K562 (cell line): ENCODE data around the gene CYP26A1. TPM values are rescaled to one million over a fixed set of nuclear protein-coding genes. Genes with fewer than 3 reads are reported as not detected.

Experiments
- ARID1B ChIP-seq: fragments of 450-650 bp; IDR thresholded peaks from 2 replicates; pipeline ENCODE4 v1.6.1; 2016; ENCODE audit warnings: antibody characterized with exemption, mild to moderate bottlenecking, inconsistent platforms
- CREM ChIP-seq: IDR thresholded peaks from 2 replicates; pipeline ENCODE4 v1.6.1; 2014; ENCODE audit warnings: antibody characterized with exemption, low read depth
- ETV6 ChIP-seq, 3 experiments: fragments of 150-350 bp in 1 of 3; sonication (generic) in 1 of 3; formaldehyde crosslinking in 1 of 3; IDR thresholded peaks; 2 replicates each; pipeline versions ENCODE4 v1.6.1 to v1.8.0; 2014 to 2022; ENCODE audit warnings: borderline replicate concordance in 2 of 3, low read depth in 2 of 3, antibody characterized with exemption in 1 of 3, low read length in 1 of 3, mild to moderate bottlenecking in 1 of 3, missing genetic modification reagents in 1 of 3
- FOXJ2 ChIP-seq: fragments of 200-800 bp; sonication (Bioruptor generic); IDR thresholded peaks from 2 replicates; pipeline ENCODE4 v1.6.1; 2016; ENCODE audit warnings: missing genetic modification characterization, missing compliant biosample characterization
- FUS ChIP-seq: fragments of 200-400 bp; formaldehyde crosslinking; optimal IDR thresholded peaks from 2 replicates; pipeline ENCODE3; 2017; ENCODE audit warnings: low read depth, low read length
- GTF2E2 ChIP-seq: fragments of 200-800 bp; sonication (Bioruptor generic); IDR thresholded peaks from 2 replicates; pipeline ENCODE4 v1.6.1; 2016; ENCODE audit warnings: missing genetic modification characterization, missing compliant biosample characterization
- HMGN3 ChIP-seq: IDR thresholded peaks from 2 replicates; pipeline ENCODE4 v1.6.1; 2011; ENCODE audit warnings: borderline replicate concordance, low read depth, mild to moderate bottlenecking, mixed read lengths, low read length; ENCODE audit not compliant: insufficient read length; ENCODE audit errors: extremely low read depth
- MAZ ChIP-seq, 2 experiments: fragments of 450-650 bp in 1 of 2; sonication (generic) in 1 of 2; formaldehyde crosslinking; IDR thresholded peaks in 1 of 2; conservative IDR thresholded peaks in 1 of 2; 2 replicates each; pipeline versions ENCODE4 v1.4.0 to v1.5.0; 2020; ENCODE audit warnings: mild to moderate bottlenecking in 1 of 2, missing genetic modification reagents in 1 of 2
- MEIS2 ChIP-seq: fragments of 450-650 bp; IDR thresholded peaks from 2 replicates; pipeline ENCODE4 v1.6.1; 2014; ENCODE audit warnings: mild to moderate bottlenecking; ENCODE audit not compliant: partially characterized antibody
- NCOA4 ChIP-seq: fragments of 450-650 bp; IDR thresholded peaks from 2 replicates; pipeline ENCODE4 v1.6.1; 2018; ENCODE audit warnings: mild to moderate bottlenecking; ENCODE audit not compliant: partially characterized antibody
- POLR2H ChIP-seq: IDR thresholded peaks from 2 replicates; pipeline ENCODE4 v1.6.1; 2016; ENCODE audit warnings: missing genetic modification characterization, low read depth, mild to moderate bottlenecking, control low read depth, missing compliant biosample characterization, moderate library complexity
- XRCC3 ChIP-seq: fragments of 450-650 bp; IDR thresholded peaks from 2 replicates; pipeline ENCODE4 v1.6.1; 2017; ENCODE audit warnings: mild to moderate bottlenecking, moderate library complexity
- ZKSCAN8 ChIP-seq: fragments of 200-800 bp; sonication (Bioruptor generic); IDR thresholded peaks from 2 replicates; pipeline ENCODE4 v1.6.1; 2016; ENCODE audit warnings: missing genetic modification characterization, missing compliant biosample characterization
- ZNF347 ChIP-seq: fragments of 450-650 bp; formaldehyde crosslinking; IDR thresholded peaks from 2 replicates; pipeline ENCODE4 v1.4.0; 2020; ENCODE audit warnings: low read depth, mild to moderate bottlenecking, moderate library complexity
- ZZZ3 ChIP-seq: fragments of 450-650 bp; IDR thresholded peaks from 2 replicates; pipeline ENCODE4 v1.6.1; 2016; ENCODE audit warnings: antibody characterized with exemption, mild to moderate bottlenecking, moderate library complexity
- polyA plus RNA-seq, 8 experiments: library from polyadenylated mRNA; depleted of rRNA in 4 of 8; stranded (reverse) in 5 of 8; unstranded in 3 of 8; fragments of >200 nt; fragmentation: Nextera tagmentation in 2 of 8; fragmentation: Illumina TruSeq in 1 of 8; extraction: Ambion mirVana in 2 of 8; extraction: Trizol in 1 of 8; gene quantifications; 2 replicates each; pipeline versions ENCODE4 v1.2.1 to v1.2.3, GENCODE V29; 2011 to 2014; ENCODE audit warnings: inconsistent platforms in 1 of 8, missing spikeins in 1 of 8
- total RNA-seq, 7 experiments: library from RNA; depleted of rRNA in 6 of 7; stranded (reverse); fragments of >200 nt in 6 of 7; fragmentation: Illumina TruSeq in 2 of 7; extraction: Trizol in 2 of 7; gene quantifications; 2 replicates each; pipeline versions ENCODE4 v1.2.1 to v1.2.3, GENCODE V29; 2011 to 2021; ENCODE audit warnings: low replicate concordance in 1 of 7
- TF ChIP-seq, protein P1 (sequence below): fragments of 450-650 bp; IDR thresholded peaks from 2 replicates; pipeline ENCODE4 v1.6.1; 2014; ENCODE audit warnings: low read depth, mild to moderate bottlenecking, moderate library complexity, borderline replicate concordance
- TF ChIP-seq, protein P2 (sequence below): fragments of 250-450 bp; sonication (Bioruptor Pico); IDR thresholded peaks from 2 replicates; pipeline ENCODE4 v1.9.0; 2021; ENCODE audit warnings: mild to moderate bottlenecking, inconsistent platforms
- TF ChIP-seq, protein P3 (sequence below), 2 experiments: fragments of 150-350 bp in 1 of 2; IDR thresholded peaks; 2 replicates each; pipeline ENCODE4 v1.6.1; 2012 to 2016; ENCODE audit warnings: low read depth in 2 of 2, low read length in 2 of 2, mild to moderate bottlenecking in 1 of 2, moderate library complexity in 1 of 2
- TF ChIP-seq, protein P4 (sequence below): IDR thresholded peaks from 2 replicates; pipeline ENCODE4 v1.6.1; 2012; ENCODE audit warnings: low read depth, low read length, improper control_type of control experiment, borderline replicate concordance

CYP26A1 gene
- total and polyA plus RNA-seq, 9 of the 15 experiments (the other 6 are each of a cell fraction or from before 2014, with no cell fraction given), result 0.11 to 5.1 (median 1.6) TPM

DNA sequence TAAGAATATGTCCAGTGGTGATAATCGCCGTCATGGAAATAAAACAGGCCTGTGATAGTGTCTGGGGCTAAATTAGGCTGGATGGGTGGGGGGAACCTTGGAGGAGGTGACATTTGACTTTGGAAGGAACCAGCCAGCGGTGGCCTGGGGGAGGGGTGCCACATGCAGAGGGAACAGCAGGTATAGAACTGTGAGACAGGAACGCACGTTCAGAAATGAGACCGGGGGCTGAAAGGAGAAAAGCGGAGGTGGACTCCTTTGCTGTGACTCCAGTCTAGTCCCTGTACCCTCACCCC lies 2.6 kb upstream of the CYP26A1 start (continued):
- TF ChIP-seq, protein P1, sequence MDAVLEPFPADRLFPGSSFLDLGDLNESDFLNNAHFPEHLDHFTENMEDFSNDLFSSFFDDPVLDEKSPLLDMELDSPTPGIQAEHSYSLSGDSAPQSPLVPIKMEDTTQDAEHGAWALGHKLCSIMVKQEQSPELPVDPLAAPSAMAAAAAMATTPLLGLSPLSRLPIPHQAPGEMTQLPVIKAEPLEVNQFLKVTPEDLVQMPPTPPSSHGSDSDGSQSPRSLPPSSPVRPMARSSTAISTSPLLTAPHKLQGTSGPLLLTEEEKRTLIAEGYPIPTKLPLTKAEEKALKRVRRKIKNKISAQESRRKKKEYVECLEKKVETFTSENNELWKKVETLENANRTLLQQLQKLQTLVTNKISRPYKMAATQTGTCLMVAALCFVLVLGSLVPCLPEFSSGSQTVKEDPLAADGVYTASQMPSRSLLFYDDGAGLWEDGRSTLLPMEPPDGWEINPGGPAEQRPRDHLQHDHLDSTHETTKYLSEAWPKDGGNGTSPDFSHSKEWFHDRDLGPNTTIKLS, result peak; percentile 60; the same call in 1 of the 2 replicates
- TF ChIP-seq MEIS2 (no peak), GTF2E2 (tag) (no peak), ZKSCAN8 (no peak), MAZ (CRISPR knock-in tag; conservative IDR thresholded peaks at IDR 0.05 in 1 of 2, IDR thresholded peaks at IDR 0.05 in 1 of 2) (0 out of 4 replicates have a peak, but pooled peaks of 1 of the 2 experiments have one; percentile 21), ARID1B (peak; percentile 28), ZZZ3 (no peak), ETV6 (IDR thresholded peaks at IDR 0.05; ENCODE audit: borderline replicate concordance in 1 of 2, low read depth in 2 of 2, low read length in 1 of 2) (no peak), ETV6 (CRISPR knock-in tag; IDR thresholded peaks at IDR 0.05; ENCODE audit: borderline replicate concordance) (no peak), POLR2H (no peak), HMGN3 (no peak), ZNF347 (CRISPR knock-in tag) (no peak), XRCC3 (no peak), FOXJ2 (tag) (no peak), NCOA4 (no peak), FUS (no peak), CREM (no peak)
- TF ChIP-seq, protein P2, sequence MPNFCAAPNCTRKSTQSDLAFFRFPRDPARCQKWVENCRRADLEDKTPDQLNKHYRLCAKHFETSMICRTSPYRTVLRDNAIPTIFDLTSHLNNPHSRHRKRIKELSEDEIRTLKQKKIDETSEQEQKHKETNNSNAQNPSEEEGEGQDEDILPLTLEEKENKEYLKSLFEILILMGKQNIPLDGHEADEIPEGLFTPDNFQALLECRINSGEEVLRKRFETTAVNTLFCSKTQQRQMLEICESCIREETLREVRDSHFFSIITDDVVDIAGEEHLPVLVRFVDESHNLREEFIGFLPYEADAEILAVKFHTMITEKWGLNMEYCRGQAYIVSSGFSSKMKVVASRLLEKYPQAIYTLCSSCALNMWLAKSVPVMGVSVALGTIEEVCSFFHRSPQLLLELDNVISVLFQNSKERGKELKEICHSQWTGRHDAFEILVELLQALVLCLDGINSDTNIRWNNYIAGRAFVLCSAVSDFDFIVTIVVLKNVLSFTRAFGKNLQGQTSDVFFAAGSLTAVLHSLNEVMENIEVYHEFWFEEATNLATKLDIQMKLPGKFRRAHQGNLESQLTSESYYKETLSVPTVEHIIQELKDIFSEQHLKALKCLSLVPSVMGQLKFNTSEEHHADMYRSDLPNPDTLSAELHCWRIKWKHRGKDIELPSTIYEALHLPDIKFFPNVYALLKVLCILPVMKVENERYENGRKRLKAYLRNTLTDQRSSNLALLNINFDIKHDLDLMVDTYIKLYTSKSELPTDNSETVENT (CRISPR knock-in tag), result no peak
- TF ChIP-seq, protein P3, sequence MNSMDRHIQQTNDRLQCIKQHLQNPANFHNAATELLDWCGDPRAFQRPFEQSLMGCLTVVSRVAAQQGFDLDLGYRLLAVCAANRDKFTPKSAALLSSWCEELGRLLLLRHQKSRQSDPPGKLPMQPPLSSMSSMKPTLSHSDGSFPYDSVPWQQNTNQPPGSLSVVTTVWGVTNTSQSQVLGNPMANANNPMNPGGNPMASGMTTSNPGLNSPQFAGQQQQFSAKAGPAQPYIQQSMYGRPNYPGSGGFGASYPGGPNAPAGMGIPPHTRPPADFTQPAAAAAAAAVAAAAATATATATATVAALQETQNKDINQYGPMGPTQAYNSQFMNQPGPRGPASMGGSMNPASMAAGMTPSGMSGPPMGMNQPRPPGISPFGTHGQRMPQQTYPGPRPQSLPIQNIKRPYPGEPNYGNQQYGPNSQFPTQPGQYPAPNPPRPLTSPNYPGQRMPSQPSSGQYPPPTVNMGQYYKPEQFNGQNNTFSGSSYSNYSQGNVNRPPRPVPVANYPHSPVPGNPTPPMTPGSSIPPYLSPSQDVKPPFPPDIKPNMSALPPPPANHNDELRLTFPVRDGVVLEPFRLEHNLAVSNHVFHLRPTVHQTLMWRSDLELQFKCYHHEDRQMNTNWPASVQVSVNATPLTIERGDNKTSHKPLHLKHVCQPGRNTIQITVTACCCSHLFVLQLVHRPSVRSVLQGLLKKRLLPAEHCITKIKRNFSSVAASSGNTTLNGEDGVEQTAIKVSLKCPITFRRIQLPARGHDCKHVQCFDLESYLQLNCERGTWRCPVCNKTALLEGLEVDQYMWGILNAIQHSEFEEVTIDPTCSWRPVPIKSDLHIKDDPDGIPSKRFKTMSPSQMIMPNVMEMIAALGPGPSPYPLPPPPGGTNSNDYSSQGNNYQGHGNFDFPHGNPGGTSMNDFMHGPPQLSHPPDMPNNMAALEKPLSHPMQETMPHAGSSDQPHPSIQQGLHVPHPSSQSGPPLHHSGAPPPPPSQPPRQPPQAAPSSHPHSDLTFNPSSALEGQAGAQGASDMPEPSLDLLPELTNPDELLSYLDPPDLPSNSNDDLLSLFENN (IDR thresholded peaks at IDR 0.05; ENCODE audit: low read depth in 2 of 2, low read length in 2 of 2), result no peak
- TF ChIP-seq, protein P4, sequence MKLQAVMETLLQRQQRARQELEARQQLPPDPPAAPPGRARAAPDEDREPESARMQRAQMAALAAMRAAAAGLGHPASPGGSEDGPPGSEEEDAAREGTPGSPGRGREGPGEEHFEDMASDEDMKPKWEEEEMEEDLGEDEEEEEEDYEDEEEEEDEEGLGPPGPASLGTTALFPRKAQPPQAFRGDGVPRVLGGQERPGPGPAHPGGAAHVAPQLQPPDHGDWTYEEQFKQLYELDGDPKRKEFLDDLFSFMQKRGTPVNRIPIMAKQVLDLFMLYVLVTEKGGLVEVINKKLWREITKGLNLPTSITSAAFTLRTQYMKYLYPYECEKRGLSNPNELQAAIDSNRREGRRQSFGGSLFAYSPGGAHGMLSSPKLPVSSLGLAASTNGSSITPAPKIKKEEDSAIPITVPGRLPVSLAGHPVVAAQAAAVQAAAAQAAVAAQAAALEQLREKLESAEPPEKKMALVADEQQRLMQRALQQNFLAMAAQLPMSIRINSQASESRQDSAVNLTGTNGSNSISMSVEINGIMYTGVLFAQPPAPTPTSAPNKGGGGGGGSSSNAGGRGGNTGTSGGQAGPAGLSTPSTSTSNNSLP, result no peak
